ENCODE data around the gene SEMA5A. TPM values are rescaled to one million over a fixed set of nuclear protein-coding genes. Genes with fewer than 3 reads are reported as not detected.

Gene SEMA5A
- polyA plus RNA-seq, 3 donors, result not detected

GRCh38 chr5:9558319-9558965, 12.6 kb upstream of the SEMA5A start:
- no peaks in the 10 kb centered on the region for H3K36me3 ChIP-seq (replicated peaks in 1 of 2; ENCODE audit: control insufficient read depth in 1 of 2, insufficient read depth in 2 of 2, low read length in 2 of 2)
- H3K27me3 Mint-ChIP-seq (ENCODE audit: low read depth in 3 of 3), result peaks cover 2 to 4% (median 2%) of the 10 kb centered on the region in 3 donors
- intact Hi-C loops (cut with micrococcal nuclease), result no loop called here
- H3K4me1 Mint-ChIP-seq, result no peaks in the 10 kb centered on the region
- no peak overlapping the region for H2AFZ ChIP-seq (ENCODE audit: insufficient read depth, low read depth, low read length, poor library complexity, severe bottlenecking)
- no peak overlapping the region for H3K4me3 ChIP-seq (replicated peaks in 1 of 3; ENCODE audit: low read depth in 2 of 3, low read length in 3 of 3)
- H3K27ac Mint-ChIP-seq, result no peak overlapping the region
- no peaks in the 10 kb centered on the region for H3K9me3 ChIP-seq (replicated peaks in 1 of 2; ENCODE audit: control insufficient read depth in 1 of 2, insufficient read depth in 1 of 2, low read length in 2 of 2)
- H4K20me1 ChIP-seq (ENCODE audit: insufficient read depth, low read length), result no peaks in the 10 kb centered on the region
- no peaks in the 10 kb centered on the region for H3K27me3 ChIP-seq (ENCODE audit: control insufficient read depth in 2 of 2, insufficient read depth in 2 of 2, low read length in 2 of 2)
- no peak for DNase-seq
- no peaks in the 10 kb centered on the region for H3K79me2 ChIP-seq (ENCODE audit: insufficient read depth, low read length)
- no peaks in the 10 kb centered on the region for H3K4me1 ChIP-seq (ENCODE audit: control insufficient read depth in 1 of 2, insufficient read depth in 2 of 2, low read length in 2 of 2)
- no peak overlapping the region for H3K9ac ChIP-seq (ENCODE audit: insufficient read depth, low read length, poor library complexity, severe bottlenecking)
- TF ChIP-seq, protein P1, sequence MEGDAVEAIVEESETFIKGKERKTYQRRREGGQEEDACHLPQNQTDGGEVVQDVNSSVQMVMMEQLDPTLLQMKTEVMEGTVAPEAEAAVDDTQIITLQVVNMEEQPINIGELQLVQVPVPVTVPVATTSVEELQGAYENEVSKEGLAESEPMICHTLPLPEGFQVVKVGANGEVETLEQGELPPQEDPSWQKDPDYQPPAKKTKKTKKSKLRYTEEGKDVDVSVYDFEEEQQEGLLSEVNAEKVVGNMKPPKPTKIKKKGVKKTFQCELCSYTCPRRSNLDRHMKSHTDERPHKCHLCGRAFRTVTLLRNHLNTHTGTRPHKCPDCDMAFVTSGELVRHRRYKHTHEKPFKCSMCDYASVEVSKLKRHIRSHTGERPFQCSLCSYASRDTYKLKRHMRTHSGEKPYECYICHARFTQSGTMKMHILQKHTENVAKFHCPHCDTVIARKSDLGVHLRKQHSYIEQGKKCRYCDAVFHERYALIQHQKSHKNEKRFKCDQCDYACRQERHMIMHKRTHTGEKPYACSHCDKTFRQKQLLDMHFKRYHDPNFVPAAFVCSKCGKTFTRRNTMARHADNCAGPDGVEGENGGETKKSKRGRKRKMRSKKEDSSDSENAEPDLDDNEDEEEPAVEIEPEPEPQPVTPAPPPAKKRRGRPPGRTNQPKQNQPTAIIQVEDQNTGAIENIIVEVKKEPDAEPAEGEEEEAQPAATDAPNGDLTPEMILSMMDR (IDR thresholded peaks at IDR 0.05), result no peak
- H3K27ac ChIP-seq (ENCODE audit: low read depth in 1 of 2, low read length in 2 of 2), result no peak overlapping the region
- no peaks in the 10 kb centered on the region for H3K36me3 Mint-ChIP-seq
- H3K4me3 Mint-ChIP-seq, result no peak overlapping the region
- no CpG with 5 or more reads among the region's 5 CpGs for WGBS (ENCODE audit: insufficient coverage)
- no peak overlapping the region for H3K4me2 ChIP-seq (replicated peaks; ENCODE audit: extremely low read depth, low read length, poor library complexity, severe bottlenecking)
- H3K9me3 Mint-ChIP-seq, result peaks cover 0 to 5% (median 1%) of the 10 kb centered on the region in 7 donors

- Histone ChIP-seq H3K4me3 (replicated peaks in 1 of 3; ENCODE audit: low read depth in 2 of 3, low read length in 3 of 3) (no peak overlapping the region), H4K20me1 (ENCODE audit: insufficient read depth, low read length) (no peaks in the 10 kb centered on the region), H3K27me3 (ENCODE audit: control insufficient read depth in 2 of 2, insufficient read depth in 2 of 2, low read length in 2 of 2) (no peaks in the 10 kb centered on the region), H3K36me3 (replicated peaks in 1 of 2; ENCODE audit: control insufficient read depth in 1 of 2, insufficient read depth in 2 of 2, low read length in 2 of 2) (no peaks in the 10 kb centered on the region), H3K79me2 (ENCODE audit: insufficient read depth, low read length) (no peaks in the 10 kb centered on the region), H3K4me1 (ENCODE audit: control insufficient read depth in 1 of 2, insufficient read depth in 2 of 2, low read length in 2 of 2) (no peaks in the 10 kb centered on the region), H3K4me2 (replicated peaks; ENCODE audit: extremely low read depth, low read length, poor library complexity, severe bottlenecking) (no peak overlapping the region), H3K27ac (ENCODE audit: low read depth in 1 of 2, low read length in 2 of 2) (no peak overlapping the region), H3K9ac (ENCODE audit: insufficient read depth, low read length, poor library complexity, severe bottlenecking) (no peak overlapping the region), H2AFZ (ENCODE audit: insufficient read depth, low read depth, low read length, poor library complexity, severe bottlenecking) (no peak overlapping the region), H3K9me3 (replicated peaks in 1 of 2; ENCODE audit: control insufficient read depth in 1 of 2, insufficient read depth in 1 of 2, low read length in 2 of 2) (no peaks in the 10 kb centered on the region)
- Mint-ChIP-seq H3K9me3 (peaks cover 0 to 7% (median 0%) of the 10 kb centered on the region in 7 donors), H3K27ac (no peak overlapping the region), H3K36me3 (no peaks in the 10 kb centered on the region), H3K4me3 (no peak overlapping the region), H3K4me1 (no peaks in the 10 kb centered on the region), H3K27me3 (ENCODE audit: low read depth in 3 of 3) (peaks cover 2 to 4% (median 2%) of the 10 kb centered on the region in 3 donors)
- no peak for DNase-seq
- 85% methylated on average over 2 of the region's 2 CpGs for WGBS (ENCODE audit: insufficient coverage)
- TF ChIP-seq, protein P1 (IDR thresholded peaks at IDR 0.05), result no peak
- intact Hi-C loops (cut with micrococcal nuclease), result no loop called here
Measured at GRCh38 chr5:9557696-9558095, 11.8 kb upstream of the SEMA5A start.
